HG02943 (cell line): Measurements from ENCODE around the gene RNF111.
"Not testable (repeated sequence)": the region's sequence is repeated elsewhere in the genome, so short reads cannot be mapped to it uniquely, and the experiment has no call there.

Experiments
- ATAC-seq: cut with Tn5 transposase; IDR thresholded peaks from one replicate; pipeline ENCODE4 v1.9.1; 2021; ENCODE audit warnings: mild to moderate bottlenecking, low read depth, moderate library complexity; ENCODE audit not compliant: unreplicated experiment

The RNF111 gene

GRCh38 chr15:58999694-59000093, 12.2 kb downstream of the RNF111 start:
- no peak for ATAC-seq

GRCh38 chr15:59000251-59000650, 12.8 kb downstream of the RNF111 start:
- not testable (repeated sequence) for ATAC-seq

GRCh38 chr15:59001946-59002345, 14.5 kb downstream of the RNF111 start:
- ATAC-seq = no peak

DNA sequence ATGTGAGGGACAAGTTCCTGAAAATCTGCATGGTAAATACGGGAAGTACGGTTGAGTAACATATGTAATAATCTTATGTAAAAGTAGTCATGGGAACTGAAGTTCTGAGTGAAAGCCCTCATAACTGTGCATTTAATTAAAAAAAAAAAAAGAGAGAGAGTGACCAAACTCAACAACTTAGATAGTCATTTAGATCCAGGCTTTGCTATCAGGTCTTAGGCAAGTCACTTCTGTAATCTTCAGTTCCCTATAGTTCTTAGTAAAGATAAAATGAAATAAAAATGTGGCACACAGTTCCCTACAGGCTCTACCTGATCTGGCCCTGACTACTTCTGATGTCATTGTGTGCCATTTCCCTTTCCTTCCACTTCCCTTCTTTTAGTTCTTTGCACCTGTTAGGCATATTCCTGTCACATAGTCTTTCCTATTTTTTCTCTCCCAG, 15.0 kb downstream of the RNF111 start:
- ATAC-seq = no peak

DNA sequence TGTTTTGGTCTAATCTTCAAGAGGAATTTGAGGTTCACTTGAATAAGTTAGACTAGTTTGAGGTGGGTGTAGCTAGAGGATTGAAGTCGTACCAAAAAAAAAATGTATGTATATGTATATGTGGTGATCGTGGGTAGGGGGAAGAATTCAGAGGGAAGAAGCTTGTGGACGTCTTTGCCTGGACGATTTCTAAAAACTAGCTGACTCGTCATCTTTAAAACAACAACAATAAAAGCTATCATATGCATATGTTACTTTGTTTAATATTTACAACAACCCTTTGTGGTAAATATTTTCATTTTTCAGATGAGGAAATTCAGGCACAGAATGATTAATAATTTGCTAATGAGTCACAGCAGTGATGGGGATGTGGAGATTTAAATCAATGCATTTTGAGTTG, 18.1 kb downstream of the RNF111 start:
- ATAC-seq = no peak

DNA sequence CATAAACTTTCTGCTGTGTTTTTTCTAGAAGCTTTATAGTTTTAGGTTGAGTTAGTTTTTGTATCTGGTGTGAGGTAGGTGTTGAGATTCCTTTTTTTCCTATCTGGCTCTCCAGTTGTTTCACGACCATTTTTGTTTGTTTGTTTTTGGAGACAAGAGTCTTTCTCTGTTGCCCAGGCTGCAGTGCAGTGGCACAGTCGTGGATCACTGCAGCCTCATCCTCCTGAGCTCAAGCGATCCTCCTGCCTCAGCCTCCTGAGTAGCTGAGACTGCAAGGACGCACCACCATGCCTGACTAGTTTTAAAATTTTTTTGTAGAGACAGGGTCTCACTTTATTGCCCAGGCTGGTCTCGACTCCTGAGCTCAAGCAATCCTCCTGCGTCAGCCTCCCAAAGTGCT, 20.6 kb downstream of the RNF111 start:
- ATAC-seq = no peak

DNA sequence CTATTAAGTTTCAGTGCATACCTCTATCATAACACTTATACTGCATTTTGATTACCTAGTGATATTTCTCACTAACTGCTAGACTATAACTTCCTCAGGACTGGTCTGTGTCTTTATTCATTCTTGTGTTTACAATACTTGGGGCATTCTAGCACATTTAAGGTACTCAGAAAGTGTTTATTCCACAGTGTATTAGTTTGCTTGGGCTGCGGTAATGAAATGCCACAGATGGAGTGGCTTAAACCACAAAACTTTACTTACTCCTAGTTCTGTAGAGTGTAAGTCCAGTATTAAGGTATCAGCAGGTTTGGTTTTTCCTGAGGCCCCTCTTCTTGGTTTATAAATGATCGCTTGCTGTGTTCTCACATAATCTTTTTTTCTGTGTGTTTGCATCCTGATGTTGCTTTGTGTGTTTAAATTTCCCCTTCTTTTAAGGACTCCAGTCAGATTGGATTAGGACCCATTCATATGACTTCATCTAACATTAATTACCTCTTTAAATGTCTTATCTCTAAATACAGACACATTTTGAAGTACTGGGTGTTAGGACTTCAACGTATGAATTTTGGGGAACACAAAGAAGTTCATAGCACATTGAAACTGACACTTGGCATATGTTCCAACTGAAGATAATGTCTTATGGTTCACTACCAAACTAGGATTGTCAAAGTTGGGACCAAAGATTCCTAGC, 23.9 kb downstream of the RNF111 start:
- no peak for ATAC-seq

- ATAC-seq = no peak
Observed at GRCh38 chr15:59013246-59013873, 25.9 kb downstream of the RNF111 start.

GRCh38 chr15:59014068-59014467, 26.6 kb downstream of the RNF111 start:
- ATAC-seq = no peak

DNA sequence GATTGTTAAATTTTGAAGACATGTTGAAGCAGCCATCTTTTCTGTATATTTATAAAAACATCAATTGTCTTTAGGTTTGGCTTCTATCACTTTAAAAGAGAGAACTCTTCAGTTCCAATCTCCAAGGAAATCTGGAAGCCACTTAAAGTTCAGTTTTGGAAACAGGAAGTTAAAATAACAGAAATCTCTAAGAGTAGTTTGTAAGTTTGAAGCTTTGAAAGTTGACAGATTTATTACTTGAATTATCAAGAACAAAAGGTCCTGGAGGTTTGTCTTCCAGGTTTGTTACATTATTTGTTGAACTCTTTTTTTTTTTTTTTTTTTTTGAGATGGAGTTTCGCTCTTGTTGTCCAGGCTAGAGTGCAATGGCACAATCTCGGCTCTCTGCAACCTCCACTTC, 30.0 kb downstream of the RNF111 start:
- no peak for ATAC-seq

- ATAC-seq = no peak
Observed at GRCh38 chr15:59018833-59019232, 31.4 kb downstream of the RNF111 start.

- ATAC-seq = no peak
Observed at GRCh38 chr15:59020322-59020721, 32.9 kb downstream of the RNF111 start.

GRCh38 chr15:59022188-59022587, 34.7 kb downstream of the RNF111 start:
- ATAC-seq = no peak

DNA sequence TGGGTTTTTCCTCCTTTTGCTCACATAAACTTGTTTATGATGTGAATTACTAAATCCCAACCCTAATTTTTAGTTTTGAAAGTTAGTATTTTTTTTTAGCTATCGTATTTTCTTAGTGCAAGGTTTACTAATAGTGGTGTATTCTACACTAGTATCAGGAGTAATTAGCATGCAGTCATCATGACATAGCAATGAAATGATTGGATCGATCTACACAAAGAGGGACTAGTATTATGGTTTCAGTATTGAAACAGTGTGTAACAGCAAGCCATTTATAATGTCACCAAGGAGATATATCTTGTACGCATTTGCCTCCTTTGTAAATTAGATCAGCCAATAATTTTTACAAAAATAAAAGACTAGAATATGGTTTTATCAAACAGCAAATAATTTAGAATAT, 38.7 kb downstream of the RNF111 start:
- no peak for ATAC-seq

GRCh38 chr15:59028387-59028955, 41.0 kb downstream of the RNF111 start:
- no peak for ATAC-seq

DNA sequence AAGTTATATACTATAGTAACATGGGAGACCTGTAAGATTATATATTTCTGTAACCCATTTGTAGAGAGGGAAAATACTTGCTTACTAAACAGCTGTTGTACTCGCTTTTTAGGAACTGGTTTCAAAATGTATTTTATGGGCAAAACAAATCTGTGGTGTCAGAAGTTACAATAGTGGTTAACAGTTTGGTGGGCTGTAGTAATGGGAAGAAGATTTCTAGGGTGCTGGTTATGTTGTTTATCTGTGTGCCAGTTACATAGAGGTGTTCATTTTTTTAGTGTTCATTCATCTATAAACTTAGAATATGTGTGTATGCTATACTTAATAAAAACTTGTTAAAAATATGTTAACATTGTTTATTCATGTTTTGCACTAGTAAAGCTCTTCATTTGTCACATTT, 42.1 kb downstream of the RNF111 start:
- no peak for ATAC-seq

GRCh38 chr15:59035201-59035600, 47.7 kb downstream of the RNF111 start:
- no peak for ATAC-seq

- ATAC-seq = no peak
Observed at GRCh38 chr15:59039225-59039624, 51.8 kb downstream of the RNF111 start.

- no peak for ATAC-seq
Observed at GRCh38 chr15:59042041-59042440, 54.6 kb downstream of the RNF111 start.

DNA sequence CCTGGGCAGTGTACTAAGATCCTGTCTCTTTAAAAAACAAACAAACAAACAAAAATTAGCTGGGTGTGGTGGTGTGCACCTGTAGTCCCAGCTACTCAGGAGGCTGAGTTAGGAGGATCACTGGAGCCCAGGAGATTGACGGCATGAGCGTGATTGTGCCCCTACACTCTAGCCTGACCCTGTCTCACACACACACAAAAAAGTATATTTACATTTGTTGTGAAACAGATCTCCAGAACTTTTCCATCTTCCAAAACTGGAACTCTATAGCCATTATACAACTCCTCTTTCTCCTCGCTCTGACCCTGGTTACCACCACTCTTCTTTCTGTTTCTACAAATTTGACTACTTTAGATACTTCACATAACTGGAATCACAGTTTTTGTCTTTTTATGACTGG, 61.4 kb downstream of the RNF111 start:
- ATAC-seq = no peak

DNA sequence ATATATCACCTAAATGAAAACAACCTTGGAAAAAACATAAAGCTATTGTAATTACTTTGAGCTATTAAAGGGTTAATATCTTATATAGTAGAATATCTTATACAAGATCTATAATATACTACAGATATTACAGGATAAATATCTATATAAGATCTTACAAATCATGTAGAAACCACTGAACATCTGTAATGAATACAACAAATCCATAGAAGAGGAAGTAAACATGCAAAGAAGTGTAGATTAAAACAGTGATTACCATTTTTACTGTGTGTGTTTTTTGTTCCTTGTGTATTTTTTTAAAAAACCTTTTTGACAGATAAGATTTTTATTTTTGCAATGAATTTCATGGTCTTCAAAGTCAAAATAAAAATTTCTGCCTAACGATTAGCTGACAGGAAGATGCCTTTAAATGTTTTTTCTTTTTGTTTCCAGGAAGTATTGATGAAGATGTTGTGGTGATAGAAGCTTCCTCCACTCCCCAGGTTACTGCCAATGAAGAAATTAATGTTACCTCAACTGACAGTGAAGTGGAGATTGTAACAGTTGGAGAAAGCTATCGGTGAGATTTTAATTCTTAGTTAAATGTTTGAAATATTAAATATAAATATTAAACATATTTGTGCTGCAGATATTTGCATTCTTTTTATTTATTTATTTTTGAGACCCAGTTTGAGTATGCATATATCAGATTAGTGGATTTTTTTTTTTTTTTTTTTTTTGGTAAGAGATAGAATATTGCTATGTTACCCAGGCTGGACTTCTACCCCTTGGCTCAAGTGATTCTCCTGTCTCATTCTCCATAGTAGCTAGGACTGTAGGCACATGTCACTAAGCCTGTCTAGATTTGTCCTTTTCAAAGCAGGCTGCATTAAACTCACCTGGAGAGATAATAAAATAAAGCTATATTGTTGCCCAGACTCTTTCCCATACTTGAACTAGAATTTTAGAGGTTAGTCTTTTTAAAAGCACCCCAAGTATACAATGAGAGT, 64.7 kb downstream of the RNF111 start:
- no peak for ATAC-seq
